ENCODE measurements around the gene MYOF. TPM values are rescaled to one million over a fixed set of nuclear protein-coding genes. Genes with fewer than 3 reads are reported as not detected.
"Not testable (repeated sequence)": the region's sequence is repeated elsewhere in the genome, so short reads cannot be mapped to it uniquely, and the experiment has no call there.

The MYOF gene
- total and polyA plus RNA-seq, 12 donors: 4.1 to 119 (median 49.6) TPM

GRCh38 chr10:93330824-93331223, 151.3 kb downstream of the MYOF start:
- Histone ChIP-seq H3K4me3 (no peak overlapping the region), H3K4me1 (replicated peaks in 1 of 2) (no peaks in the 10 kb centered on the region), H3K27me3 (no peaks in the 10 kb centered on the region), H3K27ac (no peak overlapping the region), H3K9me3 (replicated peaks in 1 of 3) (no peaks in the 10 kb centered on the region), H3K36me3 (replicated peaks in 1 of 2) (peaks cover 0 to 48% of the 10 kb centered on the region in 2 donors)
- TF ChIP-seq CTCF (IDR thresholded peaks at IDR 0.05) (no peak), POLR2A (IDR thresholded peaks at IDR 0.05) (no peak)
- 73 to 90% (median 78%) methylated on average over 3 of the region's 3 CpGs for WGBS, 4 donors
- intact Hi-C loops (cut with DNase I): no loop called here
- DNase-seq: no peak

- intact Hi-C loops (cut with DNase I): no loop called here
- Histone ChIP-seq H3K27ac (peak overlapping the region in 1 of 5 donors; percentile 41), H3K27me3 (no peaks in the 10 kb centered on the region), H3K4me1 (replicated peaks in 1 of 2) (no peaks in the 10 kb centered on the region), H3K4me3 (no peak overlapping the region), H3K36me3 (replicated peaks in 1 of 2) (peaks cover 0 to 43% of the 10 kb centered on the region in 2 donors), H3K9me3 (replicated peaks in 1 of 3) (no peaks in the 10 kb centered on the region)
- no peak for TF ChIP-seq POLR2A (IDR thresholded peaks at IDR 0.05)
- TF ChIP-seq CTCF (IDR thresholded peaks at IDR 0.05): no peak
- WGBS, 4 donors: 56 to 63% (median 58%) methylated on average over 6 of the region's 6 CpGs
- no peak for DNase-seq
Measured at GRCh38 chr10:93319896-93320295, 162.2 kb downstream of the MYOF start.

- Histone ChIP-seq H3K4me3 (no peak overlapping the region), H3K9me3 (replicated peaks in 1 of 3) (no peaks in the 10 kb centered on the region), H3K4me1 (replicated peaks in 1 of 2) (no peaks in the 10 kb centered on the region), H3K36me3 (replicated peaks in 1 of 2) (peaks cover 0 to 43% of the 10 kb centered on the region in 2 donors), H3K27ac (peak overlapping the region in 1 of 5 donors; percentile 49), H3K27me3 (no peaks in the 10 kb centered on the region)
- intact Hi-C loops (cut with DNase I): no loop called here
- TF ChIP-seq CTCF (IDR thresholded peaks at IDR 0.05) (no peak), POLR2A (IDR thresholded peaks at IDR 0.05) (no peak)
- DNase-seq: no peak
- WGBS, 4 donors: 77 to 91% (median 82%) methylated on average over 4 of the region's 4 CpGs
Measured at GRCh38 chr10:93319096-93319495, 163.0 kb downstream of the MYOF start.

- DNase-seq: no peak
- Histone ChIP-seq H3K27ac (no peak overlapping the region), H3K4me3 (no peak overlapping the region), H3K36me3 (replicated peaks in 1 of 2) (peaks cover 0 to 46% of the 10 kb centered on the region in 2 donors), H3K4me1 (replicated peaks in 1 of 2) (no peaks in the 10 kb centered on the region), H3K27me3 (no peaks in the 10 kb centered on the region), H3K9me3 (replicated peaks in 1 of 3) (no peaks in the 10 kb centered on the region)
- TF ChIP-seq POLR2A (IDR thresholded peaks at IDR 0.05): no peak
- no peak for TF ChIP-seq CTCF (IDR thresholded peaks at IDR 0.05)
- intact Hi-C loops (cut with DNase I): no loop called here
- WGBS, 4 donors: 75 to 84% (median 78%) methylated on average over 7 of the region's 7 CpGs
Measured at GRCh38 chr10:93315246-93315645, 166.9 kb downstream of the MYOF start.

- intact Hi-C loops (cut with DNase I); H3K27me3 ChIP-seq; H3K4me1 ChIP-seq (replicated peaks in 1 of 2); DNase-seq; H3K4me3 ChIP-seq; H3K27ac ChIP-seq; H3K9me3 ChIP-seq (replicated peaks in 1 of 3): not testable (repeated sequence)
- WGBS, 4 donors: 89 to 100% (median 95%) methylated on average over 2 to 3 of the region's 3 CpGs
- peaks cover 0 to 48% of the 10 kb centered on the region in 2 donors for H3K36me3 ChIP-seq (replicated peaks in 1 of 2)
Measured at GRCh38 chr10:93314656-93315055, 167.5 kb downstream of the MYOF start.
